Panc1 (cell line): Measurements from ENCODE around the gene CCDC187. TPM values are rescaled to one million over a fixed set of nuclear protein-coding genes. Genes with fewer than 3 reads are reported as not detected.

Source experiments
- ATAC-seq: fragments of 200-7000 bp; cut with Tn5 transposase; 2 replicates; pipeline ENCODE4 v1.9.1; 2020; ENCODE audit warnings: mild to moderate bottlenecking, moderate library complexity
- BruUV-seq: library from RNA; stranded (reverse); fragments of 400-500 nt; replicated peaks from 2 replicates; lab custom pipeline; 2021; lab: Mats Ljungman, UMichigan
- CTCF ChIA-PET: fragments of 300-600 bp; sonication (Branson Sonifier 250); formaldehyde crosslinking; loops from one replicate; lab custom pipeline; 2022; ENCODE audit warnings: antibody characterized with exemption; lab: Charles Lee
- POLR2A ChIA-PET: fragments of 300-600 bp; sonication (Branson Sonifier 250); formaldehyde crosslinking; loops from one replicate; lab custom pipeline; 2022; ENCODE audit warnings: antibody characterized with exemption; lab: Charles Lee
- DNase-seq: peaks from one replicate; pipeline ENCODE4 v3.0.0-alpha.2; 2010; ENCODE audit warnings: low read depth, low spot score
- H3K27ac ChIP-seq: 2 replicates; pipeline ENCODE4 v1.5.1; 2011; ENCODE audit warnings: mild to moderate bottlenecking, low read length, inconsistent platforms
- H3K27me3 ChIP-seq: fragments of 200-500 bp; sonication (Bioruptor generic); 2 replicates; pipeline ENCODE4 v1.6.0; 2014; ENCODE audit warnings: low read length, inconsistent platforms; ENCODE audit not compliant: control insufficient read depth, insufficient read depth
- H3K36me3 ChIP-seq: fragments of 200-500 bp; sonication (Bioruptor generic); 2 replicates; pipeline ENCODE4 v1.5.1; 2014; ENCODE audit warnings: inconsistent platforms, mild to moderate bottlenecking, low read length, moderate library complexity; ENCODE audit not compliant: control insufficient read depth, insufficient read depth
- H3K4me1 ChIP-seq: 2 replicates; pipeline ENCODE4 v1.5.1; 2011; ENCODE audit warnings: inconsistent platforms, mild to moderate bottlenecking, low read length, moderate library complexity; ENCODE audit not compliant: control insufficient read depth, insufficient read depth
- H3K4me3 ChIP-seq, 2 experiments: 2 replicates each; pipeline ENCODE4 v1.5.1; 2011 to 2012; ENCODE audit warnings: low read depth in 2 of 2, low read length in 2 of 2, mild to moderate bottlenecking in 2 of 2, inconsistent platforms in 1 of 2, moderate library complexity in 1 of 2
- H3K9me3 ChIP-seq: fragments of 200-500 bp; sonication (Bioruptor generic); 2 replicates; pipeline ENCODE4 v1.5.1; 2014; ENCODE audit warnings: low read depth, mild to moderate bottlenecking, inconsistent platforms, low read length, moderate library complexity; ENCODE audit not compliant: control insufficient read depth, insufficient read depth
- POLR2AphosphoS5 ChIP-seq: IDR thresholded peaks from 2 replicates; pipeline ENCODE4 v1.6.1; 2012; ENCODE audit warnings: mild to moderate bottlenecking, low read depth, low read length, moderate library complexity
- SIN3A ChIP-seq: IDR thresholded peaks from 2 replicates; pipeline ENCODE4 v1.6.1; 2012; ENCODE audit warnings: low read depth, mild to moderate bottlenecking, low read length, moderate library complexity, borderline replicate concordance; ENCODE audit not compliant: insufficient read depth
- TCF7L2 ChIP-seq: IDR thresholded peaks from 2 replicates; pipeline ENCODE4 v1.6.1; 2011; ENCODE audit warnings: mild to moderate bottlenecking, low read depth, low read length, inconsistent platforms
- in situ Hi-C: cut with HindIII; loops from 2 replicates; pipeline ENCODE4 v1.10.0; 2016; ENCODE audit warnings: low sequenced_read_pairs, low pct_unique_long_range_greater_than_20kb
- intact Hi-C: fragments of 100-400 bp; cut with micrococcal nuclease; formaldehyde crosslinking; loops from one replicate; pipeline ENCODE4 v1.10.0; 2022; ENCODE audit not compliant: unreplicated experiment
- total RNA-seq: library from RNA; stranded (reverse); gene quantifications from one replicate; pipeline ENCODE4 v1.2.1, GENCODE V29; 2021; ENCODE audit not compliant: unreplicated experiment
- TF ChIP-seq, protein P1 (sequence below): fragments of 450-650 bp; IDR thresholded peaks from 2 replicates; pipeline ENCODE4 v1.5.1; 2017; ENCODE audit warnings: mild to moderate bottlenecking
- TF ChIP-seq, protein P2 (sequence below), 2 experiments: IDR thresholded peaks; 2 replicates each; pipeline ENCODE4 v1.6.1; 2011 to 2012; ENCODE audit warnings: low read depth in 2 of 2, control low read depth in 1 of 2, low read length in 1 of 2, mild to moderate bottlenecking in 1 of 2, moderate library complexity in 1 of 2; ENCODE audit not compliant: insufficient read depth in 1 of 2

CCDC187 gene
- total RNA-seq, 1 experiment from 2014 or later = not detected

DNA sequence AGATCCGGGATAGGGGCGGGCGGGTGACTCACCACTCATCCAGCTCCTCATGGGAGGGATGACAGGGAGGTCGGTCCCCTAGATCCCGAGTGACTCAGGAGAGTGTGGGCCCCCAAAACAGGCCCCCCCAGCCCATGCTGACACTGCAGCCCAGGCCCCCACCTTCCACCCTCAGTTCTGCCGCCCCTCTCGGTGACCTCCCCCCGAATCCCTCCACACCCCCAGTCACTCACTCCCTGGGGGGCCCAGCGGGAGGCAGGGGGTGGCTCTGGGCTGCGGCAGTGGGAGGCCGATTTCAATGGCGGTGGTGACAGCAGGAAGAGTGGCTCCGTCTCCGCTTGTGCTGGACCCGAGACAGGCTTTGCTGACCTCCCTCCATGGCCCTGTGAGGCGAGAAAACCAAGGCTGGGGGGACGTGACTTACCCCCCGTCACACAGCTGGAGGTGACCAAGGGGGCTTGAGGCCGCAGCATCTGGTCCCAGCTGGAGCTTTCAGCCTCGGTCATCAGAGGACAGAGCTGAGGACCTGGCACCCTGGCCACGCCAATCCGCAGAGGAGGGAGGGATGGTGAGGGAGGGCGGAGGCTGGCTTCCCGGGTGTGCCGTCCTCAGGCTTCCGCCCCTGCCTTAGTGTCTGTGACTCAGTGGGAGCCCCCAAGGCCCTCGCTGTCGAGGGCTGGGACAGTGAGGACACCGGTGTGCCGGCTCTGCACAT lies 32.4 kb upstream of the CCDC187 start:
- DNase-seq = no peak

DNA sequence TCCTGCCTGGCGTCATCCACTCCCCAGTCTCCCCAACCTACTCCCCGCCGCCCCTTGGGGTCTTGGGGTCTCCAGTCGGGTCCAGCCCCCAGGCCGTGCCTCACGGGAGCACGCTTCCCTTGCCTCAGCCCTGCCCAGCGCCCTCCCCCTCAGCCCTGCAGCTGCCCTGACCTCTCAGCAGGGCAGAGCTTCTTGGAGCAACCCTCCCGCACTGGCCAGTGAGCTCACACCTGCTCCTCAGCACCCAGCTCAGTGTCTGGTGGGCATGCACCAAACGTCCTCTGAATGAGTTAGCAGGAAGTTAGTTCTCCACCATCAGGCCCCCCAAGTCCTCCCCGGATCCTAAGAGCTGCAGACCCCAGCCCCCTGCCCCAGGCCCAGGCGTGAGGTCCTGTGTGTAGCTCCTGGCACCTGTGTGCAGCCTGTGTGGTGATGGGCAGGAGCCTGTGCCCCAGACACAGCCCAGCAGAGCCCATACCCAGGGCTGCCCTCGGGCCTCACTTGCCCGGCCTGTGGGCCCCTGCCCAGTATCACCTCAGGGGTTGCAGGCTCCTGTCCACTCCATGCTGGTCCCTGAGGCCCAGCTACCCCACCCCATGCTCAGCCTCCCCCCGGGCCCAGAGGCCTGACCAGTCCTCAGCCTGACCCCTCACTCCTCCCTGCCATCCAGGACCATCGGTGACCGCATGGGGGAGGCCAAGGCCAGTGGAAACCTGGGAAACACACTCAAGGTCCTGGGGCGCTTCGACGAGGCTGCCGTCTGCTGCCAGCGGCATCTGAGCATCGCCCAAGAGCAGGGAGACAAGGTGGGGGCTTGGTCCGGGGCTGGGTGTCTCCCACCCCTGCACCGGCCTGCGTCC lies 31.6 kb upstream of the CCDC187 start:
- ChIA-PET POLR2A (no interaction called here), CTCF (no interaction called here)
- in situ Hi-C loops (no loop called here), intact Hi-C loops (no loop called here)
- ATAC-seq (no peak), DNase-seq (no peak)
- Histone ChIP-seq H3K9me3 (no peaks in the 10 kb centered on the region), H3K4me3 (no peak overlapping the region), H3K4me1 (no peaks in the 10 kb centered on the region; the same call in 1 of the 2 replicates), H3K36me3 (no peaks in the 10 kb centered on the region), H3K27ac (no peak overlapping the region), H3K27me3 (no peaks in the 10 kb centered on the region)
- no peak for TF ChIP-seq TCF7L2
- no TSS peak for BruUV-seq

More for the DNA sequence above, 32.4 kb upstream of the CCDC187 start:
- ATAC-seq = no peak
- BruUV-seq = no TSS peak
- CTCF ChIA-PET = no interaction called here
- no peaks in the 10 kb centered on the region for H3K36me3 ChIP-seq
- POLR2A ChIA-PET = no interaction called here
- in situ Hi-C loops (no loop called here), intact Hi-C loops (no loop called here)
- H3K27me3 ChIP-seq = no peaks in the 10 kb centered on the region
- H3K27ac ChIP-seq = no peak overlapping the region
- no peaks in the 10 kb centered on the region; the same call in 1 of the 2 replicates for H3K4me1 ChIP-seq
- H3K4me3 ChIP-seq = no peak overlapping the region
- TF ChIP-seq, protein P1, sequence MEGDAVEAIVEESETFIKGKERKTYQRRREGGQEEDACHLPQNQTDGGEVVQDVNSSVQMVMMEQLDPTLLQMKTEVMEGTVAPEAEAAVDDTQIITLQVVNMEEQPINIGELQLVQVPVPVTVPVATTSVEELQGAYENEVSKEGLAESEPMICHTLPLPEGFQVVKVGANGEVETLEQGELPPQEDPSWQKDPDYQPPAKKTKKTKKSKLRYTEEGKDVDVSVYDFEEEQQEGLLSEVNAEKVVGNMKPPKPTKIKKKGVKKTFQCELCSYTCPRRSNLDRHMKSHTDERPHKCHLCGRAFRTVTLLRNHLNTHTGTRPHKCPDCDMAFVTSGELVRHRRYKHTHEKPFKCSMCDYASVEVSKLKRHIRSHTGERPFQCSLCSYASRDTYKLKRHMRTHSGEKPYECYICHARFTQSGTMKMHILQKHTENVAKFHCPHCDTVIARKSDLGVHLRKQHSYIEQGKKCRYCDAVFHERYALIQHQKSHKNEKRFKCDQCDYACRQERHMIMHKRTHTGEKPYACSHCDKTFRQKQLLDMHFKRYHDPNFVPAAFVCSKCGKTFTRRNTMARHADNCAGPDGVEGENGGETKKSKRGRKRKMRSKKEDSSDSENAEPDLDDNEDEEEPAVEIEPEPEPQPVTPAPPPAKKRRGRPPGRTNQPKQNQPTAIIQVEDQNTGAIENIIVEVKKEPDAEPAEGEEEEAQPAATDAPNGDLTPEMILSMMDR = no peak
- TF ChIP-seq TCF7L2 (no peak), POLR2AphosphoS5 (no peak)
- H3K9me3 ChIP-seq = no peaks in the 10 kb centered on the region

DNA sequence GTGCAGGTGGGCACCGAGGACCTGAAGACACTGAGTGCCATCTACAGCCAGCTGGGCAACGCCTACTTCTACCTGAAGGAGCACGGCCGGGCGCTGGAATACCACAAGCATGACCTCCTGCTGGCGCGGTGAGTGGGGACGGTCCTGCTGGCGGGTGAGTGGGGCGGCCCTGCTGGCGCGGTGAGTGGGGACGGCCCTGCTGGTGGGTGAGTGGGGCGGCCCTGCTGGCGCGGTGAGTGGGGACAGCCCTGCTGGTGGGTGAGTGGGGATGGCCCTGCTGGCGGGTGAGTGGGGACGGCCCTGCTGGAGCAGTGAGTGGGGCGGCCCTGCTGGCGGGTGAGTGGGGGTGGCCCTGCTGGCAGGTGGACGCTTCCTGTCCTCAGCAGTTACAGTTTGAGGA lies 30.6 kb upstream of the CCDC187 start:
- Histone ChIP-seq H3K4me3 (no peak overlapping the region), H3K27ac (no peak overlapping the region), H3K9me3 (no peaks in the 10 kb centered on the region), H3K4me1 (no peaks in the 10 kb centered on the region; the same call in 1 of the 2 replicates), H3K27me3 (no peaks in the 10 kb centered on the region), H3K36me3 (no peaks in the 10 kb centered on the region)
- ATAC-seq (no peak), DNase-seq (no peak)
- ChIA-PET CTCF (no interaction called here), POLR2A (no interaction called here)
- intact Hi-C loops (no loop called here), in situ Hi-C loops (no loop called here)
- BruUV-seq = no TSS peak
- TF ChIP-seq, protein P1 = no peak
- TF ChIP-seq SIN3A (no peak), POLR2AphosphoS5 (no peak), TCF7L2 (no peak)
- TF ChIP-seq, protein P2, sequence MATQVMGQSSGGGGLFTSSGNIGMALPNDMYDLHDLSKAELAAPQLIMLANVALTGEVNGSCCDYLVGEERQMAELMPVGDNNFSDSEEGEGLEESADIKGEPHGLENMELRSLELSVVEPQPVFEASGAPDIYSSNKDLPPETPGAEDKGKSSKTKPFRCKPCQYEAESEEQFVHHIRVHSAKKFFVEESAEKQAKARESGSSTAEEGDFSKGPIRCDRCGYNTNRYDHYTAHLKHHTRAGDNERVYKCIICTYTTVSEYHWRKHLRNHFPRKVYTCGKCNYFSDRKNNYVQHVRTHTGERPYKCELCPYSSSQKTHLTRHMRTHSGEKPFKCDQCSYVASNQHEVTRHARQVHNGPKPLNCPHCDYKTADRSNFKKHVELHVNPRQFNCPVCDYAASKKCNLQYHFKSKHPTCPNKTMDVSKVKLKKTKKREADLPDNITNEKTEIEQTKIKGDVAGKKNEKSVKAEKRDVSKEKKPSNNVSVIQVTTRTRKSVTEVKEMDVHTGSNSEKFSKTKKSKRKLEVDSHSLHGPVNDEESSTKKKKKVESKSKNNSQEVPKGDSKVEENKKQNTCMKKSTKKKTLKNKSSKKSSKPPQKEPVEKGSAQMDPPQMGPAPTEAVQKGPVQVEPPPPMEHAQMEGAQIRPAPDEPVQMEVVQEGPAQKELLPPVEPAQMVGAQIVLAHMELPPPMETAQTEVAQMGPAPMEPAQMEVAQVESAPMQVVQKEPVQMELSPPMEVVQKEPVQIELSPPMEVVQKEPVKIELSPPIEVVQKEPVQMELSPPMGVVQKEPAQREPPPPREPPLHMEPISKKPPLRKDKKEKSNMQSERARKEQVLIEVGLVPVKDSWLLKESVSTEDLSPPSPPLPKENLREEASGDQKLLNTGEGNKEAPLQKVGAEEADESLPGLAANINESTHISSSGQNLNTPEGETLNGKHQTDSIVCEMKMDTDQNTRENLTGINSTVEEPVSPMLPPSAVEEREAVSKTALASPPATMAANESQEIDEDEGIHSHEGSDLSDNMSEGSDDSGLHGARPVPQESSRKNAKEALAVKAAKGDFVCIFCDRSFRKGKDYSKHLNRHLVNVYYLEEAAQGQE (IDR thresholded peaks at IDR 0.05; ENCODE audit: insufficient read depth in 1 of 2, low read depth in 2 of 2, low read length in 1 of 2) = no peak
